SJSA1 (cell line): ENCODE data around the gene SF3B5. TPM values are rescaled to one million over a fixed set of nuclear protein-coding genes. Genes with fewer than 3 reads are reported as not detected.
"Not testable (repeated sequence)": the region's sequence is repeated elsewhere in the genome, so short reads cannot be mapped to it uniquely, and the experiment has no call there.

Experiments used
- DNase-seq, 2 experiments: peaks; one replicate each; pipeline ENCODE4 v3.0.0-alpha.2; 2015 to 2020; ENCODE audit warnings: low spot score in 2 of 2, low read depth in 1 of 2
- H3K27ac ChIP-seq: fragments of 250-450 bp; sonication (Bioruptor Pico); 2 replicates; pipeline ENCODE4 v1.5.1; 2020; ENCODE audit warnings: mild to moderate bottlenecking, moderate library complexity
- H3K27me3 ChIP-seq: fragments of 250-450 bp; sonication (Bioruptor Pico); replicated peaks from 2 replicates; pipeline ENCODE4 v1.5.1; 2020; ENCODE audit warnings: mild to moderate bottlenecking, moderate library complexity
- H3K36me3 ChIP-seq: fragments of 250-450 bp; sonication (Bioruptor Pico); 2 replicates; pipeline ENCODE4 v1.5.1; 2020; ENCODE audit warnings: mild to moderate bottlenecking
- H3K4me1 ChIP-seq: fragments of 250-450 bp; sonication (Bioruptor Pico); replicated peaks from 2 replicates; pipeline ENCODE4 v1.6.1; 2021; ENCODE audit warnings: mild to moderate bottlenecking
- H3K4me3 ChIP-seq: fragments of 250-450 bp; sonication (Bioruptor Pico); 2 replicates; pipeline ENCODE4 v1.5.1; 2020; ENCODE audit warnings: mild to moderate bottlenecking
- H3K9me3 ChIP-seq: fragments of 250-450 bp; sonication (Bioruptor Pico); replicated peaks from 2 replicates; pipeline ENCODE4 v1.5.1; 2020; ENCODE audit warnings: mild to moderate bottlenecking
- total RNA-seq: library from RNA; depleted of rRNA; stranded (reverse); fragments of >200 nt; shearing (Covaris generic); gene quantifications from 2 replicates; pipeline ENCODE4 v1.2.3, GENCODE V29; 2014

Gene SF3B5
- total RNA-seq, 1 experiment from 2014 or later, result 199 TPM

DNA sequence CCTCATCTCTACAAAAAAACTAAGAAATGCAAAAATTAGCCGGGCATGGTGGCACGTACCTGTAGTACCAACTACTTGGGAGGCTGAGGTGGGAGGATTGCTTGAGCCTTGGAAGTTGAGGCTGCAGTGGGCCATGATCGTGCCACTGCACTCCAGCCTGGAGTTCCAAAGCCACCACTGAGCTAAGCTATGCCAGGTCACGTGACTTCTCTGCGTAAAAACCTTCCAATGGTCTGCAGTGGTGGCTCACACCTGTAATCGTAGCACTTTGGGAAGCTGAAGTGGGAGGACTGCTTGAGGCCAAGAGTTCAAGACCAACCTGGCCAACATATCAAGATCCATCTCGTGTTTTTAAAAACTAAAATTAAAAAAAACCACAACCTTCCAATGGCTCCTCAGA lies 1.7 kb downstream of the SF3B5 start:
- Histone ChIP-seq H3K27ac (no peak overlapping the region), H3K36me3 (peaks cover 5% of the 10 kb centered on the region; the same call in 1 of the 2 replicates), H3K9me3 (no peaks in the 10 kb centered on the region), H3K4me1 (peaks cover 14% of the 10 kb centered on the region), H3K27me3 (no peaks in the 10 kb centered on the region), H3K4me3 (no peak overlapping the region)
- DNase-seq, result no peak

DNA sequence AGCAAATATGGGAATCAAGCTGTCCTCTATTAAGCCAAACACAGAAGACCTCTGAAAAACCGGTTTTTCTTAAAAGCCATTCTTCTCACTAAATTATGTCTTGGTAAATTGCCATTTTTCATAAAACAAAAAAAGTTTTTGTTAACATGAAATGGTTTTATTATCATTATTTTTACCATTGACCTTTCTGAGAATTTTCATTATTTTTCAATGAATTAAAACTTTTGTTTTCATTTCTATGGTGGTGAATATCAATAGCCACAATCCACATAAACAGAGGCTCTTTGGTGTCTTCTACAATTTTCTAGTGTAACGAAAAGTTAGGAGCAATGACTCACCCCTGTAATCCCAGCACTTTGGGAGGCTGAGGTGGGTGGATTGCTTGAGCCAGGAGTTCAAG lies 2.1 kb downstream of the SF3B5 start:
- no peak for DNase-seq
- peaks cover 5% of the 10 kb centered on the region; the same call in 1 of the 2 replicates for H3K36me3 ChIP-seq

GRCh38 chr6:144090384-144090783 lies 5.0 kb downstream of the SF3B5 start:
- Histone ChIP-seq H3K27me3 (no peaks in the 10 kb centered on the region), H3K4me3 (no peak overlapping the region), H3K36me3 (peaks cover 5% of the 10 kb centered on the region; the same call in 1 of the 2 replicates), H3K4me1 (peaks cover 10% of the 10 kb centered on the region), H3K27ac (no peak overlapping the region), H3K9me3 (no peaks in the 10 kb centered on the region)
- DNase-seq, result no peak

More for the DNA sequence above, 2.1 kb downstream of the SF3B5 start:
- H3K27me3 ChIP-seq, result no peaks in the 10 kb centered on the region
- H3K4me1 ChIP-seq, result peaks cover 14% of the 10 kb centered on the region
- H3K27ac ChIP-seq, result no peak overlapping the region
- H3K4me3 ChIP-seq, result no peak overlapping the region
- no peaks in the 10 kb centered on the region for H3K9me3 ChIP-seq

- DNase-seq, result no peak
- Histone ChIP-seq H3K4me3 (no peak overlapping the region), H3K27ac (no peak overlapping the region), H3K36me3 (no peaks in the 10 kb centered on the region), H3K9me3 (no peaks in the 10 kb centered on the region), H3K27me3 (no peaks in the 10 kb centered on the region), H3K4me1 (no peaks in the 10 kb centered on the region)
Measured at GRCh38 chr6:144087789-144088426, 7.5 kb downstream of the SF3B5 start.

DNA sequence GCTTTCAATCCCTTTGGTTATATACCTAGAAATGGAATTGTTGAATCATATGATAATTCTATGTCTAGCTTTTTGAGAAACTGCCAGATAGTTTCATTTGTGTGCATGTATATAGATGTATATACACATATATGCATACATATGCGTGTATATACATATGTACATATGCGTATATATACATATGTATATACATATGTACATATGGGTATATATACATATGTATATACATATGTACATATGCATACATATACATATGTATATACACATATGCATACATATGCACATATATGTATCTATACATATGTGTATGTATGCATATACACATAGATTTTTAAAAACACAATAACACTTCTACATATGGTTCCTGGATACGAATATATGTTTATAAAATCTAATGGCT lies 8.4 kb downstream of the SF3B5 start:
- H3K27me3 ChIP-seq, result no peaks in the 10 kb centered on the region
- H3K36me3 ChIP-seq, result no peaks in the 10 kb centered on the region
- no peak overlapping the region for H3K27ac ChIP-seq
- H3K4me3 ChIP-seq, result no peak overlapping the region
- no peaks in the 10 kb centered on the region for H3K9me3 ChIP-seq
- DNase-seq, result no peak
- no peaks in the 10 kb centered on the region for H3K4me1 ChIP-seq

DNA sequence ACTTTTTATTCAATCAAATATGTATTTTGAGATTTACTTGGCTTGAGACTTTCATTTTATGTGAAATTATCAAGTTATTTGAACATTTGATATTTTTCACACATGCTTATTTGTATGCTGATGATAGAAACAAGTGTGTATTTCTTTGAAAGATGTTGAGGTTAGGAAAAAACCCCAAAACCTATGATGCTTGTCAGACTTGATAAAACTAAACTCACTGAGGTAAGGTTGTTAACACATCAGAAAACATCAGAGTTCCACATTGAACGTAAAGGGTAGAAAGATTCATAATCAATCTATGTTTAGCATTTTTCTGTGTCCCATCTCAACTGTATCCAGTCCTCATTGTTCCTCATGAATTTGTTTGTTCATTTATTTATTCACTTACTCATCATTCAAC lies 12.2 kb downstream of the SF3B5 start:
- H3K4me3 ChIP-seq, result no peak overlapping the region
- no peaks in the 10 kb centered on the region for H3K4me1 ChIP-seq
- no peaks in the 10 kb centered on the region for H3K36me3 ChIP-seq
- no peak for DNase-seq
- no peaks in the 10 kb centered on the region for H3K27me3 ChIP-seq
- no peak overlapping the region for H3K27ac ChIP-seq
- no peaks in the 10 kb centered on the region for H3K9me3 ChIP-seq

DNA sequence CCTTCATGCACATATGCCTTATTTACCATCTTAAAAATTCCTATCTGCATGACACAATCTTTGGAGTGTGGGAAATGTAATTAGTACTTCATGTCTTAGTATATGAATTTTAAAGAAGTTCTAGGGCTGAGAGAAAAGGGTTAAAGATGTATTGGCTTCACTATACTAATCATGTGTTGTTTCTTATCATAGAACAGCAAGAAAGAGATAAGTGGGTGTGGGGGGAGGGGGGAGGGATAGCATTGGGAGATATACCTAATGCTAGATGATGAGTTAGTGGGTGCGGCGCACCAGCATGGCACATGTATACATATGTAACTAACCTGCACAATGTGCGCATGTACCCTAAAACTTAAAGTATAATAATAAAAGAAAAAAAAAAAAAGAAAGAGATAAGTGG lies 13.0 kb downstream of the SF3B5 start:
- not testable (repeated sequence) for H3K9me3 ChIP-seq, DNase-seq, H3K36me3 ChIP-seq, H3K27me3 ChIP-seq, H3K4me1 ChIP-seq, H3K4me3 ChIP-seq, H3K27ac ChIP-seq

DNA sequence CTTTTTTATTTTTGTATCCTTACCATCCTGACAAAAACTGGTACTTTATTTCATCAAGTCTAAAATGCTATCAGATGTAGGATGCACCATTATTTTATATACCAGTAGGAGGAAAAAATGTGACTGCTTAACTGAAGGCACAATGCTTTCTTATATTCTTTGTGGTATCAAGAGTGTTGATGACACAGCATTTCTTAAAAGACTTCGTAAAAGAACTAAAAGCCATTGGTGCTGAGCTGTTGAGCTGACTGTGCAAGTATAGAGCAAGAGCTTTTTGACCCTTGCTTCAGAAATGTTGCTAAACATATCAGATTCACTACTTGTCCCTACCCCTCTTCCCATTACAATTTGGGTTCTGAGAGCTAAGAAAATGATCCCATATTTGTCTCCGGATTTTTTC lies 17.5 kb downstream of the SF3B5 start:
- Histone ChIP-seq H3K4me3 (no peak overlapping the region), H3K9me3 (no peaks in the 10 kb centered on the region), H3K4me1 (peaks cover 9% of the 10 kb centered on the region)

DNA sequence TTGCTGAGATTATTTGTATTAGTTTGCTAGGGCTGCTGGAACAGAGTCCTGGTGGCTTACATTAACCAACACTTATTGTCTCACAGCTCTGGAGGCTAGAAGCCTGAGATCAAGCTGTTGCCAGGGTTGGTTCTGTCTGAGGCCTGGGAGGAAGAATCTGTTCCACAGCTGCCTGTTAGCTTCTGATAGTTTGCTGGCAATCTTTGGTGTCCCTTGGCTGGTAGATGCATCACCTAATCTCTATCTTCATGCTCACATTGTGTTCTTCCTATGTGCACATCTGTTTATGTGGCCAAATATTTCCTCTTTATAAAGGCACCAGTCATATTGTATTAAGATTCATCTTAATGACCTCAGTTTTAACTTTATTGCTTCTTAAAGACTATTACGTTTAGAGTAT lies 19.5 kb downstream of the SF3B5 start:
- no peaks in the 10 kb centered on the region for H3K27me3 ChIP-seq
- peaks cover 14% of the 10 kb centered on the region for H3K4me1 ChIP-seq
- H3K36me3 ChIP-seq, result no peaks in the 10 kb centered on the region
- H3K9me3 ChIP-seq, result no peaks in the 10 kb centered on the region
- H3K4me3 ChIP-seq, result no peak overlapping the region
- DNase-seq, result no peak
- H3K27ac ChIP-seq, result no peak overlapping the region

More for the DNA sequence above, 17.5 kb downstream of the SF3B5 start:
- H3K27me3 ChIP-seq, result no peaks in the 10 kb centered on the region
- no peaks in the 10 kb centered on the region for H3K36me3 ChIP-seq
- no peak for DNase-seq
- no peak overlapping the region for H3K27ac ChIP-seq

- H3K4me3 ChIP-seq, result no peak overlapping the region
- no peaks in the 10 kb centered on the region for H3K9me3 ChIP-seq
- no peak for DNase-seq
- H3K4me1 ChIP-seq, result peaks cover 14% of the 10 kb centered on the region
- no peaks in the 10 kb centered on the region for H3K27me3 ChIP-seq
- H3K27ac ChIP-seq, result no peak overlapping the region
- no peaks in the 10 kb centered on the region for H3K36me3 ChIP-seq
Measured at GRCh38 chr6:144075187-144075586, 20.2 kb downstream of the SF3B5 start.

- H3K4me3 ChIP-seq, result no peak overlapping the region
- H3K36me3 ChIP-seq, result no peaks in the 10 kb centered on the region
- no peaks in the 10 kb centered on the region for H3K9me3 ChIP-seq
- H3K27ac ChIP-seq, result peak overlapping the region; percentile 39; the same call in 1 of the 2 replicates
- peak in 1 of 2 experiments; percentile 65 for DNase-seq
- H3K4me1 ChIP-seq, result peaks cover 14% of the 10 kb centered on the region
- no peaks in the 10 kb centered on the region for H3K27me3 ChIP-seq
Measured at GRCh38 chr6:144073024-144073423, 22.3 kb downstream of the SF3B5 start.

DNA sequence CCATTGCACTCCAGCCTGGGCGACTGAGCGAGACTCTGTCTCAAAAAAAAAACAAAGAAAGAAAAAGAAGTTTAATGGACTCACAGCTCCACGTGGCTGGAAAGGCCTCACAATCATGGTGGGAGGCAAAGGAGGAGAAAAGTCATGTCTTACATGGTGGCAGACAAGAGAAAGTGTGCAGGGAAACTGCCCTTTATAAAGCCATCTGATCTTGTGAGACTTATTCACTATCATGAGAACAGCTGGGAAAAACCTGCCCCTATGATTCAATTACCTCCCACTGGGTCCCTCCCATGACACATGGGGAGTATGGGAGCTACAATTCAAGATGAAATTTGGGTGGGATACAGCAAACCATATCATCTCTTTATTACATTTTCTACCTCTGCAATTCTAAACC lies 25.9 kb downstream of the SF3B5 start:
- Histone ChIP-seq H3K36me3 (no peaks in the 10 kb centered on the region), H3K27ac (no peak overlapping the region), H3K4me1 (peaks cover 14% of the 10 kb centered on the region), H3K4me3 (no peak overlapping the region), H3K9me3 (no peaks in the 10 kb centered on the region), H3K27me3 (peaks cover 21% of the 10 kb centered on the region)
- no peak for DNase-seq

- Histone ChIP-seq H3K27me3 (peaks cover 28% of the 10 kb centered on the region), H3K4me3 (no peak overlapping the region), H3K36me3 (no peaks in the 10 kb centered on the region), H3K4me1 (peaks cover 19% of the 10 kb centered on the region), H3K9me3 (no peaks in the 10 kb centered on the region), H3K27ac (no peak overlapping the region)
- DNase-seq, result no peak
Measured at GRCh38 chr6:144068794-144069193, 26.6 kb downstream of the SF3B5 start.

DNA sequence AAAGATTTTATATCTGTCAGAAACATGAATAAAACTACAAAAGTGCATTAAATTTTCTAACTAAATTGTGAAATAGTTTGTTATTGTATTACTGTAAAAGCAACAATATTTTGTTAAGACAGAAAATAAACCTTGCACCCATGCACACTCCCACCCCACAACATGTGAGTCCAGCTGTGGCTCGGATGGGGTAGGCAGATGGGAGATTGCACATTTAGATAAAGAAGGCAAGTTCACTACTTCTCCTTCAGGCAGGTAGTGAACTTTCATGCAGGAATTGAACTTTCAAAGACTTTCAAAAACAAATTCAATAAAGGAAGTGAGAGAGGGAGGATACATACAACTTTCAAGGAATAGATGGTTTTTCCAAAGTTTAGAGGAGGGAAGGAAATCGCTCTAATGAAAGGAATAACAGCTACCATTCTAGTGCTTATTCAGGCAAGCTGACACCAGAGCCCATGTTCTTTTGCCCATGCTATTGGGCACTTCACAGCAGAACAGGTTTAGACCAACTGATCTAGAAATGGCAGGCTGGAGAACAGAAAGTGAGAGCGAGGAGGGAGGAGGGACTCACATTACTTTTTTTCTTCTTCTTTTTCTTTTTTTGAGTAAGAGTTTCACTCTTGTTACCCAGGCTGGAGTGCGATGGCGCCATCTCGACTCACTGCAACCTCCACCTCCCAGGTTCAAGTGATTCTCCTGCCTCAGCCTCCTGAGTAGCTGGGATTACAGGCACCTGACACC lies 28.5 kb downstream of the SF3B5 start:
- no peak for DNase-seq
- Histone ChIP-seq H3K4me1 (peaks cover 12% of the 10 kb centered on the region), H3K4me3 (no peak overlapping the region), H3K9me3 (no peaks in the 10 kb centered on the region), H3K36me3 (no peaks in the 10 kb centered on the region), H3K27ac (no peak overlapping the region), H3K27me3 (peaks cover 43% of the 10 kb centered on the region)
